GM19397 (cell line): ENCODE measurements around the gene SLCO3A1.
"Not testable (repeated sequence)": the region's sequence is repeated elsewhere in the genome, so short reads cannot be mapped to it uniquely, and the experiment has no call there.

Source experiments
- ATAC-seq: cut with Tn5 transposase; IDR thresholded peaks from one replicate; pipeline ENCODE4 v1.9.1; 2021; ENCODE audit warnings: mild to moderate bottlenecking, moderate library complexity; ENCODE audit not compliant: unreplicated experiment

Gene SLCO3A1

GRCh38 chr15:92028389-92028724, 174.8 kb downstream of the SLCO3A1 start:
- ATAC-seq: no peak

GRCh38 chr15:92029767-92030166, 176.3 kb downstream of the SLCO3A1 start:
- no peak for ATAC-seq

- ATAC-seq: no peak
Observed at GRCh38 chr15:92033314-92033713, 179.8 kb downstream of the SLCO3A1 start.

DNA sequence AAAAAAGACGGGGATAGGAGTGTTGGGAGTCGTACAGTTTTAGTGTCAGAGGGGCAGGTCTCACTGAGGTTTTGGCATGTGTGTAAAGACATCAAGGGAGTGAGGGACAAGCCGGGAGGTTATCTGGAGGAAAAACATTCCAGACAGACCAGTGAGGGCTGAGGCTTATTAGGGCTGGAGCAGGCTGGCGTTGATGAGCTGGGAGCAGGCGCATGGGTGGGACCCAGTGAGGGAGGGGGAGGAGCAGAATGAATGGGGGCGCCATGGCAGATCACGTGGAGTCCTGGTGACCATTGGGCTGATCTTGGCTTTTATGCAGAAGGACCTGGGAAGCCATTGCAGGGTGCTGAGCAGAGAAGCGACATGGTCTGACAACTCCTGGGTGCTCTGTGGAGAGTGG, 180.2 kb downstream of the SLCO3A1 start:
- no peak for ATAC-seq

GRCh38 chr15:92034227-92034626, 180.7 kb downstream of the SLCO3A1 start:
- no peak for ATAC-seq

- no peak for ATAC-seq
Observed at GRCh38 chr15:92035551-92035950, 182.0 kb downstream of the SLCO3A1 start.

GRCh38 chr15:92035961-92036360, 182.5 kb downstream of the SLCO3A1 start:
- no peak for ATAC-seq

- ATAC-seq: no peak
Observed at GRCh38 chr15:92037491-92037890, 184.0 kb downstream of the SLCO3A1 start.

DNA sequence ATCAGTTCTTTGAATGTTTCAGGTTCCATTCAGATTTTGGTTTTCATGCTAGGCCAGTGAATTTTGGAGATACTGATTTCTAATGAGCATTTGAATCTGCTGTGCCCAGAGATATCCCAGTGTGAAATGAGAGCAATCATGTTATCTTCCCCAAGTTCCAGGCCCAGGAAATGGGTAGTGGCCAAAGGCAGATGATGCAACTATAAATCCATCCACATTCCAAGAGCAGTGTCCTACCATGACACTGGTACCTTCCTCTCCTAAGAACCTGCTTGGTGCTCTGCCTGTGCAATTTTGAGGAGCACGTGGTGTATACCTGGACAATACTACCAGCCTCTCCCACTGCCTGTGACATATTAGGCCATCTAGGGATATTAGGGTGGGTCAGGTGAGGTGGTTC, 186.8 kb downstream of the SLCO3A1 start:
- ATAC-seq: no peak

DNA sequence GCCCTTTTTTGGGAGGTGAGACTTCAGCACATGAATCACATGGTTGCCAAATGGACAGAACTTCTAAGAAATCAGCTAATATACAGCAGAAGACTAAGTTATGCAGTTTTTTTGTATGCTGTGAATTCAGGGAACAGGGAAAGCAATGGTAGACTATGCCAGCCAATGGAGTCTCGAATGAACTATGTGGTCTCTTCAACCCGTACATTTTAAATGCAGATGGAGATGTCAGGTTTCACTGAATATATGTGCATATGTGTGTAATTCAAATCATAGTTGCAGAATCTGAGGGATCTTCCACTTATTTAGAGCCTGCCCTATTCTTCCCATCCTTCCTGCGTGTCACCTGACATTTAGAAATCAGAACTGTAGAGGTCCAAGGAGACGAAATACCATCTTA, 187.9 kb downstream of the SLCO3A1 start:
- ATAC-seq: no peak

GRCh38 chr15:92043283-92043682, 189.8 kb downstream of the SLCO3A1 start:
- ATAC-seq: no peak

GRCh38 chr15:92044203-92044909, 190.8 kb downstream of the SLCO3A1 start:
- ATAC-seq: no peak

DNA sequence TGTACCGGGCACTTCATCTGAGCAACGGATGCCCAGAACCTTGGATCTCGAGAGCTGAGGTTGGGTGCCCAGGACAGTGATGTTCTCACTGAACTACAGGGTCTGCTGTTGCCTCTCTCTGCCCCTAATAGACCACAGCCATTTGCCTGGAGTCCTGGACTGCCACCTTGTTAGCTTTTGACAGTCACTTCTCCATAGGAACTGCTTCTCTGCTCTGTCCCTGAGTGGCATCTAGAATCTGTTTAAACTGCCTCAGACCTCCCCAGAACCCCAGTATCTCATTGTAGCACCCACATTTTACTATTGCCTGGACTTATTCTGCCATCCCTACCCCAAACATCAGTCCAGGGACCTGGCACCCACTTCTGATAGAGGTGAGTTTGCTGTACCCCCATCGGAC, 194.4 kb downstream of the SLCO3A1 start:
- no peak for ATAC-seq

DNA sequence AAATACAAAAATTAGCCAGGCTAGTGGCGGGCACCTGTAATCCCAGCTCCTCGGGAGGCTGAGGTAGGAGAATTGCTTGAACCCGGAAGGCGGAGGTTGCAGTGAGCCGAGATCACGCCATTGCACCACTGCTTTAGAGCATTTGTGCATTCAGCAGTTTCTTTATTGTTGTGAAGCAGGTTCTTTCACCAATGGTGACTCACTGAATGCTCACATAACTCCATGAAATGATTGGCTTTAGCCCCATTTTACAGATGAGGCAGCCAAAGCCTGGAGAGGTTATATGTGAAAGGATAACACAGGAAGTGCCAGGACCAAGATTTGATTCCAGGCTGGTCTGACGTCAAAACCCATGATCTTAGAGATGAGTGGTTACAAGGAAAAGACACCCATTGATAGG, 195.2 kb downstream of the SLCO3A1 start:
- no peak for ATAC-seq

DNA sequence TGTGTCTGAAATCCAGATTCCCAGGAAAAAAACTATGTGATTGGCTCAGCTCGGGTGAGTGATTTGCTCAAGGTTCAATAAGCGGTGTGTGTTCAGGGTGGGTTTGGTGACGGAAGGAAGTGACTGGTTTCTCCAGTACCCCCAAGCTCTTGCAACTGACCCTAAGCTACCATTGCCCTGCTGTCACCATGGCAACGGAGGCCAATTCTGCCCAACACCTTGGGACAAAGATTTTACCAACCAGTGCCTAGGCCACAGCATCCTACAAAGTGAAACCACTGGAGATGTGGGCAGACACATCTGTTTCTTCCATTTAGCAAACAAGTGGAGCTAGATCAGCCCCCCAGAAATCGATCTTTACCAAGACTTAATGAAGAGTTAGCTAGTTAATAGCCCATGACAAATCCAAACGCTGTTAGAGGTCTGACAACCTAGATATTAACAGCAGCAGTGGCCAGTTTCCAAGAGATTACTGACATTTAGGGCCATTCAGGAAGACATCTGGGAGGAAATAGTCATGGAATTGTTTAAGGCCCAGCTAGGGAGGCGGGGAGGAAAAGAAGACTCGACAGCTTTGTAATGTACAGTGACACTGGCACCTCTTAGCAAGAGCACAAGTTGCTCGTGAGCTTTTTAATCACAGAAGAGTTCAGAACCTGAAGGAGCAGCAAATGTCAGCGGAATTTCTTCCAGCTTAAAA, 195.9 kb downstream of the SLCO3A1 start:
- ATAC-seq: no peak

GRCh38 chr15:92050220-92050898, 196.9 kb downstream of the SLCO3A1 start:
- no peak for ATAC-seq

GRCh38 chr15:92051716-92052115, 198.2 kb downstream of the SLCO3A1 start:
- ATAC-seq: no peak

DNA sequence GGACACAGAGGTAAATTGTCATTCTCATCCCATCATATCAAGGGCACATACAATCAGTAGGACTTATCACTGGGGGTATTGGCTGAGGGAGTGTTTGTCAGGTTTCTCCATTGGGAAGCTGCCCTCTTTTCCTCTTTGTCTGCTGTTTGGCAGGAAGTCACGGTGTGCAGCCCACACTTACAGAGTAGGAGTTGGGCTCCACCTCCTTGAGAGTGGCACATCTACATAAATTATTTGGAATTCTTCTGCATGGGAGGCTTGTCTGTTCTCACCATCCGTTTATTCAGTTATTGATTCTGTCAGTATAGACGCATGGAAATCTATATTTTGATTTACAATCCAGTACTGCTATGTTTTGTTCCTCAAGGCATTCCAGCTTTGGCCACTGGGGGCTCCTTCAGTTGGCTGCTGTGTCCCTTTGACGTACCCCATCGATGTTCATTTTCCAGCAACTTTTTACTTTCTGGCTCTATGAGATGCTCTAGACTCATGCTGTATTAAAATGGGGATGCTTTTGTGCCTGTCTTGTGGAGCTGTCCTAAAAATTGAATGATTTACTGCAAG, 200.3 kb downstream of the SLCO3A1 start:
- ATAC-seq: no peak

- ATAC-seq: no peak
Observed at GRCh38 chr15:92056875-92057274, 203.4 kb downstream of the SLCO3A1 start.

GRCh38 chr15:92059036-92059970, 205.8 kb downstream of the SLCO3A1 start:
- ATAC-seq: no peak

- not testable (repeated sequence) for ATAC-seq
Observed at GRCh38 chr15:92059971-92060311, 206.4 kb downstream of the SLCO3A1 start.
